ENCODE data around the gene SOX8. TPM values are rescaled to one million over a fixed set of nuclear protein-coding genes. Genes with fewer than 3 reads are reported as not detected.

The SOX8 gene
- total and polyA plus RNA-seq, 2 experiments from 2014 or later = 5.7 to 26.2 TPM

DNA sequence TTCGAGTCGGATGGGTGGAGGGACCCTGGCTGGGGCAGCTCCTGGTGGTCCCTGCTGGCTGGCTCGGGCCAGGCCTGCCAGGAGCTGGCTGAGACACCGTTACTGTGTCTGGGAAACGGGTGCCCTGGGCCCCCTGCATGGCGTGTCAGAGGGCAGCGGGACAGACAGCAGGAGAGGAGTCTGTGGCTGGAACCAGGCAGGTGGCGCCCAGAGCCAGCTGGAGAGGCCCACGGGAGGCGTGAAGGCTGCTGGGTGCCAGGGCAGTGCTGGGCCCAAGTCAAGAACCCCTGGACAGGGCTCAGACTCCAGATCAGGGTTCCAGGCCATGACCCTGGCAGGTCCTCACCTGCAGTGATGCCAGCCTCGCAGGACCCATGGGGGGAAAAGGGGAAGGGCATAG, 16.6 kb downstream of the SOX8 start (continued):
- TF ChIP-seq, protein P1, sequence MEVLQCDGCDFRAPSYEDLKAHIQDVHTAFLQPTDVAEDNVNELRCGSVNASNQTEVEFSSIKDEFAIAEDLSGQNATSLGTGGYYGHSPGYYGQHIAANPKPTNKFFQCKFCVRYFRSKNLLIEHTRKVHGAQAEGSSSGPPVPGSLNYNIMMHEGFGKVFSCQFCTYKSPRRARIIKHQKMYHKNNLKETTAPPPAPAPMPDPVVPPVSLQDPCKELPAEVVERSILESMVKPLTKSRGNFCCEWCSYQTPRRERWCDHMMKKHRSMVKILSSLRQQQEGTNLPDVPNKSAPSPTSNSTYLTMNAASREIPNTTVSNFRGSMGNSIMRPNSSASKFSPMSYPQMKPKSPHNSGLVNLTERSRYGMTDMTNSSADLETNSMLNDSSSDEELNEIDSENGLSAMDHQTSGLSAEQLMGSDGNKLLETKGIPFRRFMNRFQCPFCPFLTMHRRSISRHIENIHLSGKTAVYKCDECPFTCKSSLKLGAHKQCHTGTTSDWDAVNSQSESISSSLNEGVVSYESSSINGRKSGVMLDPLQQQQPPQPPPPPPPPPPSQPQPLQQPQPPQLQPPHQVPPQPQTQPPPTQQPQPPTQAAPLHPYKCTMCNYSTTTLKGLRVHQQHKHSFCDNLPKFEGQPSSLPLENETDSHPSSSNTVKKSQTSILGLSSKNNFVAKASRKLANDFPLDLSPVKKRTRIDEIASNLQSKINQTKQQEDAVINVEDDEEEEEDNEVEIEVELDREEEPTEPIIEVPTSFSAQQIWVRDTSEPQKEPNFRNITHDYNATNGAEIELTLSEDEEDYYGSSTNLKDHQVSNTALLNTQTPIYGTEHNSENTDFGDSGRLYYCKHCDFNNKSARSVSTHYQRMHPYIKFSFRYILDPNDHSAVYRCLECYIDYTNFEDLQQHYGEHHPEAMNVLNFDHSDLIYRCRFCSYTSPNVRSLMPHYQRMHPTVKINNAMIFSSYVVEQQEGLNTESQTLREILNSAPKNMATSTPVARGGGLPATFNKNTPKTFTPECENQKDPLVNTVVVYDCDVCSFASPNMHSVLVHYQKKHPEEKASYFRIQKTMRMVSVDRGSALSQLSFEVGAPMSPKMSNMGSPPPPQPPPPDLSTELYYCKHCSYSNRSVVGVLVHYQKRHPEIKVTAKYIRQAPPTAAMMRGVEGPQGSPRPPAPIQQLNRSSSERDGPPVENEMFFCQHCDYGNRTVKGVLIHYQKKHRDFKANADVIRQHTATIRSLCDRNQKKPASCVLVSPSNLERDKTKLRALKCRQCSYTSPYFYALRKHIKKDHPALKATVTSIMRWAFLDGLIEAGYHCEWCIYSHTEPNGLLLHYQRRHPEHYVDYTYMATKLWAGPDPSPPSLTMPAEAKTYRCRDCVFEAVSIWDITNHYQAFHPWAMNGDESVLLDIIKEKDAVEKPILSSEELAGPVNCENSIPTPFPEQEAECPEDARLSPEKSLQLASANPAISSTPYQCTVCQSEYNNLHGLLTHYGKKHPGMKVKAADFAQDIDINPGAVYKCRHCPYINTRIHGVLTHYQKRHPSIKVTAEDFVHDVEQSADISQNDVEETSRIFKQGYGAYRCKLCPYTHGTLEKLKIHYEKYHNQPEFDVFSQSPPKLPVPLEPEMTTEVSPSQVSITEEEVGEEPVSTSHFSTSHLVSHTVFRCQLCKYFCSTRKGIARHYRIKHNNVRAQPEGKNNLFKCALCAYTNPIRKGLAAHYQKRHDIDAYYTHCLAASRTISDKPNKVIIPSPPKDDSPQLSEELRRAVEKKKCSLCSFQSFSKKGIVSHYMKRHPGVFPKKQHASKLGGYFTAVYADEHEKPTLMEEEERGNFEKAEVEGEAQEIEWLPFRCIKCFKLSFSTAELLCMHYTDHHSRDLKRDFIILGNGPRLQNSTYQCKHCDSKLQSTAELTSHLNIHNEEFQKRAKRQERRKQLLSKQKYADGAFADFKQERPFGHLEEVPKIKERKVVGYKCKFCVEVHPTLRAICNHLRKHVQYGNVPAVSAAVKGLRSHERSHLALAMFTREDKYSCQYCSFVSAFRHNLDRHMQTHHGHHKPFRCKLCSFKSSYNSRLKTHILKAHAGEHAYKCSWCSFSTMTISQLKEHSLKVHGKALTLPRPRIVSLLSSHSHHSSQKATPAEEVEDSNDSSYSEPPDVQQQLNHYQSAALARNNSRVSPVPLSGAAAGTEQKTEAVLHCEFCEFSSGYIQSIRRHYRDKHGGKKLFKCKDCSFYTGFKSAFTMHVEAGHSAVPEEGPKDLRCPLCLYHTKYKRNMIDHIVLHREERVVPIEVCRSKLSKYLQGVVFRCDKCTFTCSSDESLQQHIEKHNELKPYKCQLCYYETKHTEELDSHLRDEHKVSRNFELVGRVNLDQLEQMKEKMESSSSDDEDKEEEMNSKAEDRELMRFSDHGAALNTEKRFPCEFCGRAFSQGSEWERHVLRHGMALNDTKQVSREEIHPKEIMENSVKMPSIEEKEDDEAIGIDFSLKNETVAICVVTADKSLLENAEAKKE (CRISPR knock-in tag; IDR thresholded peaks at IDR 0.05) = no peak
- TF ChIP-seq POLR2AphosphoS5 (IDR thresholded peaks at IDR 0.05; ENCODE audit: low read depth) (no peak), JUNB (IDR thresholded peaks at IDR 0.05; ENCODE audit: unreplicated experiment) (no peak), ZNF331 (CRISPR knock-in tag; IDR thresholded peaks at IDR 0.05; ENCODE audit: low read depth) (no peak), ZNF114 (CRISPR knock-in tag; IDR thresholded peaks at IDR 0.05) (no peak), CREB1 (CRISPR knock-in tag; IDR thresholded peaks at IDR 0.05; ENCODE audit: low read depth) (no peak), EZH2phosphoT487 (IDR thresholded peaks at IDR 0.05; ENCODE audit: unreplicated experiment) (no peak)
- TF ChIP-seq, protein P2, sequence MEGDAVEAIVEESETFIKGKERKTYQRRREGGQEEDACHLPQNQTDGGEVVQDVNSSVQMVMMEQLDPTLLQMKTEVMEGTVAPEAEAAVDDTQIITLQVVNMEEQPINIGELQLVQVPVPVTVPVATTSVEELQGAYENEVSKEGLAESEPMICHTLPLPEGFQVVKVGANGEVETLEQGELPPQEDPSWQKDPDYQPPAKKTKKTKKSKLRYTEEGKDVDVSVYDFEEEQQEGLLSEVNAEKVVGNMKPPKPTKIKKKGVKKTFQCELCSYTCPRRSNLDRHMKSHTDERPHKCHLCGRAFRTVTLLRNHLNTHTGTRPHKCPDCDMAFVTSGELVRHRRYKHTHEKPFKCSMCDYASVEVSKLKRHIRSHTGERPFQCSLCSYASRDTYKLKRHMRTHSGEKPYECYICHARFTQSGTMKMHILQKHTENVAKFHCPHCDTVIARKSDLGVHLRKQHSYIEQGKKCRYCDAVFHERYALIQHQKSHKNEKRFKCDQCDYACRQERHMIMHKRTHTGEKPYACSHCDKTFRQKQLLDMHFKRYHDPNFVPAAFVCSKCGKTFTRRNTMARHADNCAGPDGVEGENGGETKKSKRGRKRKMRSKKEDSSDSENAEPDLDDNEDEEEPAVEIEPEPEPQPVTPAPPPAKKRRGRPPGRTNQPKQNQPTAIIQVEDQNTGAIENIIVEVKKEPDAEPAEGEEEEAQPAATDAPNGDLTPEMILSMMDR (conservative IDR thresholded peaks at IDR 0.05; ENCODE audit: low read depth in 2 of 2) = no peak

DNA sequence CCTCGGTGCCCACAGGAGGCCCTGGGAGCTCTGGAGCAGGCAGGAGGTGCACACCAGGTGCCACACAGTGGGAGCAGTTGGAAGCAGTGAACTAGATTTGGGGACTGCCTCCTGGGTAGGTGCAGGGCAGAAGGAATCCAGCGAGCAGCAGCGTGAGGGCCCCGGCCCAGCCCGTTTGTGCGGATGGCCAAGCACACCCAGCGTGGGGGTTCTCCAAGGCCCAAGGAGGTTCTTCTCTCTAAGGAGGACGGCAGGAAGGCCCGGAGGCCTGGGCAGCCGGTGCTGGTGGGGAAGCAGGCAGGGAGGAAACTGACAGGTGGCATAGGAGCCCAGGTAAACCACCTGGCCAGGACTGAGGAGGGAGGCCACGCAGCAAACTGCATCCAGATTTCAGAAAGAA, 17.0 kb downstream of the SOX8 start:
- ATAC-seq (no peak), DNase-seq (ENCODE audit: low spot score) (no peak)
- Histone ChIP-seq H3K27ac (ENCODE audit: low read depth) (no peak overlapping the region), H4K20me1 (replicated peaks; ENCODE audit: insufficient read depth) (no peaks in the 10 kb centered on the region), H3K36me3 (ENCODE audit: insufficient read depth) (no peaks in the 10 kb centered on the region), H3K4me3 (no peak overlapping the region), H3F3A (replicated peaks; ENCODE audit: low read depth) (no peaks in the 10 kb centered on the region), H3K27me3 (ENCODE audit: insufficient read depth) (no peaks in the 10 kb centered on the region), H3K79me2 (replicated peaks; ENCODE audit: insufficient read depth) (no peaks in the 10 kb centered on the region), H3K4me2 (no peak overlapping the region), H3K9me2 (ENCODE audit: insufficient read depth) (no peaks in the 10 kb centered on the region), H3K4me1 (ENCODE audit: insufficient read depth) (no peaks in the 10 kb centered on the region), H2AFZ (no peak overlapping the region)
- Mint-ChIP-seq H3K4me3 (no peak overlapping the region), H3K27me3 (ENCODE audit: insufficient read depth, low read depth, poor library complexity) (peaks cover 10% of the 10 kb centered on the region), H3K27ac (no peak overlapping the region), H3K9me3 (peaks cover 25% of the 10 kb centered on the region; the same call in 2 of the 3 replicates), H3K36me3 (ENCODE audit: low read depth) (peaks cover 8% of the 10 kb centered on the region; the same call in 1 of the 3 replicates), H3K4me1 (peaks cover 12% of the 10 kb centered on the region)
- TF ChIP-seq STAT1 (IDR thresholded peaks at IDR 0.05; ENCODE audit: unreplicated experiment) (no peak), EZH2 (IDR thresholded peaks at IDR 0.05; ENCODE audit: low read depth, unreplicated experiment) (no peak), ZNF114 (CRISPR knock-in tag; IDR thresholded peaks at IDR 0.05) (no peak), EZH2phosphoT487 (IDR thresholded peaks at IDR 0.05; ENCODE audit: unreplicated experiment) (no peak)
